AG04449 (cell line): Measurements from ENCODE around the gene OPN5.

Source experiments
- CTCF ChIA-PET: fragments of 350-600 bp; formaldehyde crosslinking; extraction: SDS; loops from one replicate; lab custom pipeline; 2021; ENCODE audit warnings: antibody characterized with exemption; lab: Yijun Ruan, JAX
- POLR2A ChIA-PET: fragments of 400-600, 350-600 bp; formaldehyde crosslinking; extraction: SDS; loops from one replicate; lab custom pipeline; 2020; ENCODE audit warnings: antibody characterized with exemption, inconsistent platforms; lab: Yijun Ruan, JAX
- DNase-seq: peaks from one replicate; pipeline ENCODE4 v3.0.0-alpha.2; 2010; ENCODE audit warnings: low read depth, low spot score
- H3K4me3 ChIP-seq: 2 replicates; pipeline ENCODE4 v1.5.1; 2011; ENCODE audit warnings: low read depth, mild to moderate bottlenecking, control low read depth, low read length
- CTCF ChIP-seq: IDR thresholded peaks from one replicate; pipeline ENCODE4 v1.5.1; 2011; ENCODE audit warnings: mild to moderate bottlenecking, moderate library complexity, low read length, control low read depth, inconsistent platforms; ENCODE audit not compliant: insufficient read depth; ENCODE audit errors: missing control alignments

The OPN5 gene

GRCh38 chr6:47785182-47785581 is 3.4 kb downstream of the OPN5 start:
- TF ChIP-seq CTCF = no peak
- H3K4me3 ChIP-seq = no peak overlapping the region
- DNase-seq = no peak
- ChIA-PET CTCF (interaction anchor here (0.7 to 5.8 kb wide), 5 partner anchors 154 to 1665 kb away, joined by 3 to 42 read pairs (median 4); no protein-coding TSS in a partner anchor), POLR2A (no interaction called here)

- no peak overlapping the region for H3K4me3 ChIP-seq
- CTCF ChIA-PET = interaction anchor here (0.7 to 5.8 kb wide), 28 partner anchors 10 to 1647 kb away, joined by 3 to 50 read pairs (median 5); no protein-coding TSS in a partner anchor
- peak; percentile 86 for TF ChIP-seq CTCF
- no peak for DNase-seq
- POLR2A ChIA-PET = no interaction called here
These were observed 6.0 kb downstream of the OPN5 start for GRCh38 chr6:47787620-47788497.

- no peak for TF ChIP-seq CTCF
- H3K4me3 ChIP-seq = no peak overlapping the region
- DNase-seq = no peak
- CTCF ChIA-PET = interaction anchor here (0.7 to 5.8 kb wide), 22 partner anchors 9 to 1641 kb away, joined by 3 to 50 read pairs (median 6); no protein-coding TSS in a partner anchor
- POLR2A ChIA-PET = no interaction called here
These were observed 6.7 kb downstream of the OPN5 start for GRCh38 chr6:47788498-47788884.

GRCh38 chr6:47789553-47789952 is 7.7 kb downstream of the OPN5 start:
- no peak overlapping the region for H3K4me3 ChIP-seq
- POLR2A ChIA-PET = no interaction called here
- no peak for TF ChIP-seq CTCF
- no peak for DNase-seq
- CTCF ChIA-PET = interaction anchor here (0.9 to 5.8 kb wide), 5 partner anchors 9 to 1621 kb away, joined by 3 to 50 read pairs (median 8); partner anchors contain the start of gene OPN5

- DNase-seq = no peak
- POLR2A ChIA-PET = no interaction called here
- TF ChIP-seq CTCF = no peak
- H3K4me3 ChIP-seq = no peak overlapping the region
- CTCF ChIA-PET = interaction anchor here (0.7 to 0.8 kb wide), 2 partner anchors 695 to 973 kb away, joined by 3 read pairs; no protein-coding TSS in a partner anchor
These were observed 10.4 kb downstream of the OPN5 start for GRCh38 chr6:47792216-47792733.

GRCh38 chr6:47794577-47795135 is 12.8 kb downstream of the OPN5 start:
- TF ChIP-seq CTCF = no peak
- no peak for DNase-seq
- H3K4me3 ChIP-seq = no peak overlapping the region
- CTCF ChIA-PET = no interaction called here
- POLR2A ChIA-PET = no interaction called here
